HT-29 (cell line): Measurements from ENCODE around the gene PACRG. TPM values are rescaled to one million over a fixed set of nuclear protein-coding genes. Genes with fewer than 3 reads are reported as not detected.

Experiments used
- DNase-seq: peaks from one replicate; pipeline ENCODE4 v3.0.0-alpha.2; 2015; ENCODE audit warnings: low spot score
- total RNA-seq: library from RNA; depleted of rRNA; stranded (reverse); fragments of >200 nt; shearing (Covaris generic); gene quantifications from 2 replicates; pipeline ENCODE4 v1.2.3, GENCODE V29; 2014

The PACRG gene
- total RNA-seq, 1 experiment from 2014 or later: 0.81 TPM

GRCh38 chr6:163085426-163085825 is 357.7 kb downstream of the PACRG start:
- DNase-seq: no peak

GRCh38 chr6:163085861-163086623 is 358.3 kb downstream of the PACRG start:
- DNase-seq: no peak

DNA sequence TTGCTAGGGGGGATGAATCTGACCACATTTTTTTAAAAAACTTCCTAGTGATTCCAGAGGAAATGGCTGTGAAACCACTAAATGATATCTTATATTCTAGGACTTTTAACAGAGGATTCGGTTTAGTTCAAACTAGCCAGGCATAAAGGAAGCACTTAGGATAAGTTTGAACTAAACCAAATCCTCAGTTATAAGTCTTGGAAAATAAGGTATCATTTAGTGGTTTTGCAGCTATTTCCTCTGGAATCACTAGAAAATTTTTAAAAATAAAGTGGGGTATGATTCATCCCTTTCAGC is 358.8 kb downstream of the PACRG start:
- no peak for DNase-seq

DNA sequence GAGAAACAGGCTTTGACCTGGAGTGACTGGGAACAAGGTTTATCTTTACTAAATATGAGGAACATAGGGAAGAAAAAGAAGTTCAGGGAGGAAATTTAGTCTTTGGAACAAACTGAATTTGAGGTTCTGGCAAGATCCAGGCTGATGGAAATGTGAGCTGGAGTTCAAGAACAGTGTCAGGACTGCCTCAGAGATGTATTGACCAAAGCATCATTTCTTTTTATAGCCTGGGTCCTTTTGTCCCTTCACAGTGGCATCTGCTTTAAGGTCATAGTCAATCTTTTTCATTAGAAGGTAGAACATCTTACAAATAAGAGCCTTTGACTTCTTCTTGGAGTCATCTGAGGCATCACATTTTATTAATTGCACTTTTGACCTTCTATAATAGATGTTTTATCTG is 360.2 kb downstream of the PACRG start:
- DNase-seq: no peak

- no peak for DNase-seq
Measured at GRCh38 chr6:163092876-163093275, 365.1 kb downstream of the PACRG start.

- DNase-seq: no peak
Measured at GRCh38 chr6:163094881-163095280, 367.1 kb downstream of the PACRG start.

GRCh38 chr6:163095401-163095800 is 367.6 kb downstream of the PACRG start:
- no peak for DNase-seq

DNA sequence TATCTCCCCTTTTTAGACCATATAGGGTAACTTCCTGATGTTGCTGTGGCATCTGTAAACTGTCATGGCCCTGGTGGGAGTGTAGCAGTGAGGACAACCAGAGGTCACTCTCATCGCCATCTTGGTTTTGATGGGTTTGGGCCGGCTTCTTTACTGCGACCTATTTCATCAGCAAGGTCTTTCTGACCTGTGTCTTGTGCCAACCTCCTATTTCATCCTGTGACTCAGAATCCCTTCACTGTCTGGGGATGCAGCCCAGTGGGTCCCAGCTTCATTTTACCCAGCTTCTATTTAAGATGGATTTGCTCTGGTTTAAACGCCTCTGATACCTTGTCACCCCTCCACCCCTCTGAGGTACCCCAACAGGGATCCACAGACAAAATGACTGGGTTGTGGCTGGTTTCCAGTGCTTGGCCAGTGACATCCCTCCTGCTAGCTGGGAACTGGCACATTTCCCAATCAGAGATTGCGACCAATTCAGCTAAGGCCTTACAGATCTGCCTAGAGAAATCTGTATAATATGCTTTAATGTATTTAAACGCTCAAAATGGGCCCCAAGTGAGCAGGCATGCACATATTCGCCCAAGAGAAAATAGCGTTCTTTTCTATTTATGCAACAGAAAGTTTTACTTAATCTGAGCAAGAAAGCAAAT is 371.2 kb downstream of the PACRG start:
- DNase-seq: no peak

- DNase-seq: no peak
Measured at GRCh38 chr6:163099621-163100171, 371.9 kb downstream of the PACRG start.

DNA sequence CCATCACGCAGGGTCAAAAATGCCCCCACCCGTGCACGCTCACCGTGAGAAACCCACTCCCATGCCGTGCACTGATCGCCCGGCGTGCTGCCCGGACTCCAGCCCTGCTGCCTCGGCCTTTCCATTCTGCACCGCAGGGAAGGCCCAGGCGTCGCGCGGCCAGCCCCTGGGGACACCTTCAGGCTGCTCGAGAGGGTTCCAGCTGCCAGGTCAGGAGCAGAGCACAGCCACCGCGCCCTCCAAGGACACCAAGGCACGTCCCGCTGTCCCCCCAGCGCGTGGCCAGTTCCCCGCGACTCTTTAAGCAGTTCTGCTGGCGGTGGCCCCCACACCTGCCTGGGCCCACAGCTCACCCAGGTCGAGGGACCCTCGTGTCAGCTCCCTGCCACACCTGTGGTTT is 372.5 kb downstream of the PACRG start:
- DNase-seq: no peak

GRCh38 chr6:163113358-163113962 is 385.7 kb downstream of the PACRG start:
- no peak for DNase-seq

- no peak for DNase-seq
Measured at GRCh38 chr6:163118941-163119340, 391.2 kb downstream of the PACRG start.

DNA sequence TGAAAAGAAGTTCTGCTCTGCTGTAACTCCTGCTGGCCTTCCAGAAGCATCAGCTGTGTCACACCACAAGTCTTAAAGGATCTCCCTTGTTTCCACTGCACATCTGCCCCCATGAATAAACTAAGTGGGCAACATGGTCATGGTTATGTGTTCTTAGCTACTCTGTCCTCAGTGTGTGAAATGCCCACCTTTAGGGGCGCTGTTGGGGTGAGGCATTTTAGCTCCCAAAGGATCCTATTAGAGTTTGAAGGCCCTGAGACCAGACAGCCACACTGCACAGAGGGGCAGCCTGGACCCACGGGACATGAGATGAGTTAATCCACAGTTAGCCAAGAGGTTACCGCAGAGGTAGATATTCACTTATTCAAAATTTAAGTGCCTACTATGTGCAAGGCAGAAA is 392.4 kb downstream of the PACRG start:
- DNase-seq: peak; percentile 9

DNA sequence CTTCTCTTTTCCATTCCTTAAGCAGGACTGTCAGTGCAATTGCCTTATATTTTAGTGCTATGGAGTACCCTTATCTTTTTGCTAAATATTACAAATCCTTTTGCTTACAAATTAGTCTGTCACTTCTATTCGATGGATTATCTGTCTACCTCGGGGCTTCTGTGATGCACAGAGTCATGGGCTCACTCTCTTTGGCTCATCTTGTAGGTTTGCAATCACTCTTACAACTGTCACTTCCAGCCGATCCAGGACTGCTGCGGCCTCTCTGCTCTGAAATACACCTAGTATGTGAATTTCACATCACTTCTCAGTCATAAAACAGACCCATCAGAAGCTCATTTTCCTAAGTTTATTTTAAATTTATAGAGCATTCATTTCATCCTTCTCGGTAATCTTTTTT is 393.5 kb downstream of the PACRG start:
- no peak for DNase-seq

DNA sequence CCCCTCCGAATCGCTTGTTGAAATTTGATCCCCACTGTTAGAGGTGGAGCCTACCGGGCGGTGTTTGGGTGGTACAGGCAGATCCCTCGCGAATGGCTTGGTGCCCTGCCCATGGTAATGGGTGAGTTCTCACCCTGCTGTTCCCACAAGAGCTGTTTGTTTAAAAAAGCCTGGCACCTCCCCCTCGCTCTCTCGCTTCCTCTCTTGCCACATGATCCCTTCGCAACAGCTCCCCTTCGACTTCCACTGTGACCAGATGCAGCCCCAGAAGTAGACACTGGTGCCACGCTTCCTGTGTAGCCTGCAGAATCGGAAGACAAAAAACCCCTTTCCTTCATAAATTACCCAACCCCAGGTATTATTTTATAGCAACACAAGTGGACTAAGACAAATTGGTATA is 394.6 kb downstream of the PACRG start:
- DNase-seq: no peak

DNA sequence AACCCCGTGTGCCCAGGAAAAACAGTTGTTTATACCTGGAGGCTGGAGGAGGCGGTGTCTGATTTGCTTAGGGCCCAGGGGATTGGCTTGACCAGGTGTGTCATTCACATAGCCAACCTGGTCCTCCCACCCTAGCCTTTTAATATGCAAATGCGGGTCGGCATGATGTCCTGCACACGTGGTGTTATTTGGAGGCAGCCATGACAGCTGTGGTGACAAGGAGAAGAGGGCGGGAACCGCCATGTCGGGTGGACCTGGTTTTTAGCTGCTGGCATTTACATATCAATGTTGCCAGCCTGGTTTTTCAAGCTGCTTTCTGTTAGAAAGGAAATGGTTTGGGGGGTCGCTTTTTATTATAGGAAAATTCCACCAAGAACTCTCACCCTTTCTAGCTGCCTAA is 395.3 kb downstream of the PACRG start:
- no peak for DNase-seq

- DNase-seq: no peak
Measured at GRCh38 chr6:163126741-163127140, 399.0 kb downstream of the PACRG start.

- no peak for DNase-seq
Measured at GRCh38 chr6:163127587-163127986, 399.8 kb downstream of the PACRG start.

DNA sequence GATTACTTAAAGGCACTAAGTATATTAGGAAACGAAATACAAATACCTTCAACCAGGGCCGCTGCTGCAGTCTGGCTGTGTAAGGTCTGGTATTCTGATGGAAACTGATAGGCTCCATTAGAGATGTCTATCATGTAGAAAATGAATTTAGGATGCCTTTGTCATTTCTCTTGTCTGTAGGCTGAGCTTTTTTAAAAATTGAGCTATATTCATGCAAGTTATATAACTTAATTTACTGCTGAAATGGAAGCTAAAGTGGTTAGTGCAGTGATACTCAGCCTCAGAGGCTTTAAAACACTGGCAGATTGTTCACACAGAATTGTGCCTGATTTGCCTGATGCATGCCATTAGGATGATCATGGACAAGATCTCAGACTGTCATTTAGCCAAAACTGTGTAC is 400.6 kb downstream of the PACRG start:
- no peak for DNase-seq

GRCh38 chr6:163132050-163132750 is 404.4 kb downstream of the PACRG start:
- no peak for DNase-seq

- DNase-seq: no peak
Measured at GRCh38 chr6:163133017-163133416, 405.2 kb downstream of the PACRG start.

DNA sequence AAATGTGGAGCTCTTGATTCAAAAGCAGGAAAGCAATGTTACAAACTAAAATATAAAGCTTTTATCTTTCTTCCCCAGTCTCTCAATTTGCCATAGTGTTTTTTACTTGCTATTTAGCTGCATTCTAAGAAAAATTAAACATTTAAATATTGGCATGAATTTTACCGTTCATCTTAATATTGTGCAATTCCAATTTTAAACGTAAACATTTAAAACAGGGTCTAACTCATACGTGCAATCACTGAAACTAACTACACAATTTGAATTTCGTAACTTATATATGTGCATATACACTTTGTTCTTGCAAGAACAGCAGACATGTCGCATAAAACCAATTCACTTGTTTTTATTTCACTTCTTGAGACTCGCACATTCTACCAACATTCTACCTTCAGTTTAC is 405.9 kb downstream of the PACRG start:
- DNase-seq: no peak
